GM21447 (cell line): ENCODE data around the gene SLC7A6OS.

ENCODE experiments used
- ATAC-seq: cut with Tn5 transposase; IDR thresholded peaks from one replicate; pipeline ENCODE4 v1.9.1; 2021; ENCODE audit not compliant: unreplicated experiment

SLC7A6OS gene

GRCh38 chr16:68282064-68282452, 28.7 kb downstream of the SLC7A6OS start:
- no peak for ATAC-seq

- ATAC-seq, result no peak
Observed at GRCh38 chr16:68281368-68282063, 29.2 kb downstream of the SLC7A6OS start.

GRCh38 chr16:68279726-68280558, 30.8 kb downstream of the SLC7A6OS start:
- no peak for ATAC-seq

- ATAC-seq, result no peak
Observed at GRCh38 chr16:68276223-68276622, 34.5 kb downstream of the SLC7A6OS start.

- ATAC-seq, result peak; percentile 57
Observed at GRCh38 chr16:68275611-68276191, 35.0 kb downstream of the SLC7A6OS start.

- ATAC-seq, result no peak
Observed at GRCh38 chr16:68274441-68274840, 36.3 kb downstream of the SLC7A6OS start.

- no peak for ATAC-seq
Observed at GRCh38 chr16:68273896-68274295, 36.9 kb downstream of the SLC7A6OS start.

GRCh38 chr16:68273459-68273858, 37.3 kb downstream of the SLC7A6OS start:
- no peak for ATAC-seq

- no peak for ATAC-seq
Observed at GRCh38 chr16:68272507-68273209, 38.1 kb downstream of the SLC7A6OS start.

GRCh38 chr16:68270353-68270752, 40.4 kb downstream of the SLC7A6OS start:
- no peak for ATAC-seq

GRCh38 chr16:68269793-68270192, 41.0 kb downstream of the SLC7A6OS start:
- ATAC-seq, result no peak

GRCh38 chr16:68267612-68268405, 42.9 kb downstream of the SLC7A6OS start:
- no peak for ATAC-seq

GRCh38 chr16:68265078-68265920, 45.4 kb downstream of the SLC7A6OS start:
- ATAC-seq, result peak; percentile 20

- peak; percentile 50 for ATAC-seq
Observed at GRCh38 chr16:68264128-68265077, 46.3 kb downstream of the SLC7A6OS start, which contains the start of gene SLC7A6. Gene SLC7A6, plus strand, starts transcription at chr16:68264526. Its CDS starts 10,201 bp downstream, at chr16:68274727.

- no peak for ATAC-seq
Observed at GRCh38 chr16:68263559-68264127, 47.1 kb downstream of the SLC7A6OS start.

GRCh38 chr16:68259007-68259825, 51.5 kb downstream of the SLC7A6OS start:
- no peak for ATAC-seq
